Occipital lobe (tissue), 2 donors: ENCODE measurements around the gene RBBP7. TPM values are rescaled to one million over a fixed set of nuclear protein-coding genes. Genes with fewer than 3 reads are reported as not detected.

ENCODE experiments used
- DNase-seq: peaks from one replicate; lab custom pipeline; 2025; lab: John Stamatoyannopoulos, UW
- total RNA-seq: library from RNA; depleted of rRNA; stranded (reverse); fragments of >200 nt; gene quantifications from one replicate; pipeline ENCODE4 v1.2.3, GENCODE V29; 2014

The RBBP7 gene
- 60.8 TPM for total RNA-seq

DNA sequence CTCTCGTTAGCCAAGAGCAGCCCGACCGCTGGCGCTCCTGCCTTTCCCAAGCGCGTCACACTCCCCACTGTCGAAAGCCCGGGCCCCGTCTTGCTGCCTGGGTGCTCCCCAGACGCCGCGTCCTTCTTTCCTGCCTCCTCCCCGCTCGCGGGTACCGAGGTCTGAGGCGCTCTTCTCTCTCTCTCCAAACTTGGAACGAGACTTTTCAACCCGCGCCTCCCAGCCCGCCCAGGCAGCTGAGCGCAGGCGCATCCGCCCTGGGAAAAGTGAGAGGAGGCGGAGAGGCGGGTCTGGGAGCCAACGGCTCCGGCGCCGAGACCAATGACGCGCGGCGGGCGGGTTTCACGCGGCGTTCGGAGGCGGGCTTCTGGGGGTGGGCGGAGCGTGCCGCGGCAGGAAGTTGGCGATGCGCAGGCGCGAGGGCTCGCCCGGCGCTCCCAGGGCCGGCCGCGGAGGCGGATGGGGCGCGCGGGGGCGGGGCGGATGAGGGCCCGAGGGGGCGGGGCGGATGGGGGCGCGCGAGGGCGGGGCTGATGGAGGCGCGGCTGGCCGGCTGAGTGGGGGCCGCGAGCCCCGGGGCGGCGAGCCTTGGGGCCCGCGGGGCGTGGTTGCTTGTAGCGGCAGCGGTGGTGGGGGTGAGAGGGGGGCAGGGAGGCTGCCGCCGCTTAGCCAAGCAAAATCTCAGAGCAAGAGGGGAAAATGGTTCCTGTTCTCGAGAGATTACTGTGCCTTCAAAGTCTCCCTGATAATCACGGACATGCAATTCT is at the start of gene RBBP7:
Gene RBBP7, minus strand, starts transcription at position 268 of the 767 bp plus-strand sequence. CDS start 309 bp downstream, outside the sequence.
- peak; percentile 86 for DNase-seq

DNA sequence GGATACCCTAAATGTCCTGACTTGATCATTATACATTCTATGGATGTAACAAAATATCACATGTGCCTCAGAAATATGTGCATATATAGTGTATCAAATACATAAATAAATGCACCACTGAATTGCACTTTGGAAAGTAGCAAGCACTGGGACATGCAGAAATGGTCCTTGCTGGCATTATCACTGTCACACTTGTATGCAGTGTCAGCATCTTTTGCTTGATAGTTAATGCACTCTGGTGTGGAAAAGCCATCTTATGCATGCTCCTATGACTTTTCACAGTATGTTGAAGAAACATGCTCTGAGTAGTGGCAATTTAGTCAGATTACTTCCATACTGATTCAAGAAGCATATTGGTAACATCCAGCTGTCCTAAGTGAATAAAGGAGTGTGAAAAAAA is 48.8 kb upstream of the RBBP7 start:
- DNase-seq: no peak

DNA sequence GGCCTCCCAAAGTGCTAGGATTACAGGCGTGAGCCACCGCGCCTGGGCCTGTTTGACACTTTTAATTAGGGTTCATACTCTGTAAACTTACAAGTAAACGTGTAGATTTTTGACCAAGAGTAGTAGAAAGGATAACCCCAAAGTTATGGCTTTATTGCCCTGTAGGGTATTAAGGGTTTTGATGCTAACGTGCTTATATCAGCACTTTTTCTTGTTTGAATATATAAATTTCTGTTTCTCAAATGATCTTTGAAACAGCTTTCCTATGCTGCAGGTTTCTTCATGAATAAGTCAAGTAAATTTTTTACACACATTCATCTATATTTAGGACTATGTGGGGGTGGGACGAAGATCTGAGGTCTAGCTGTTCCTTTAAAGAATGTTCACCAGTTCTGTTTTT is 47.0 kb upstream of the RBBP7 start:
- DNase-seq: no peak

GRCh38 chrX:16916561-16916960 is 46.4 kb upstream of the RBBP7 start:
- DNase-seq: no peak

GRCh38 chrX:16914058-16914457 is 43.9 kb upstream of the RBBP7 start:
- no peak for DNase-seq

DNA sequence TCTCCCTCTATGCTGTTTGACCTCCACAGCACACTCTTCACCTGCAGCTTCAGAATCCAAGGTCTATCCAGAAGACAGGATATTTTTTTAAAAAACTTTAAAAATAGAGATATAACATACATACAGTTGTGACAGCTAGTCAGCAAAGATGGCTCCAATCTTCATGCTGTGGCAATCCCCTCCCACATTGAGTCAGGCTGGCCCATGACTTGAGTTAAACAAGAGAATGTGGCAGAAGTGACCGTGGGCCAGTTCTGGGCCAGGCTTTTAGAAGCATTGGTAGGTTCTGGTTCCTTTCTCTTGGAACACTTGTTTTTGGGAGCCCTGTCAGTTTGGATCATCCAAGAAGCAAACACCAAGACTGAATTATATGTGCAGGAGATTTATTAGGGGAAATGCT is 40.2 kb upstream of the RBBP7 start:
- no peak for DNase-seq

GRCh38 chrX:16903274-16904022 is 33.3 kb upstream of the RBBP7 start:
- DNase-seq: no peak

DNA sequence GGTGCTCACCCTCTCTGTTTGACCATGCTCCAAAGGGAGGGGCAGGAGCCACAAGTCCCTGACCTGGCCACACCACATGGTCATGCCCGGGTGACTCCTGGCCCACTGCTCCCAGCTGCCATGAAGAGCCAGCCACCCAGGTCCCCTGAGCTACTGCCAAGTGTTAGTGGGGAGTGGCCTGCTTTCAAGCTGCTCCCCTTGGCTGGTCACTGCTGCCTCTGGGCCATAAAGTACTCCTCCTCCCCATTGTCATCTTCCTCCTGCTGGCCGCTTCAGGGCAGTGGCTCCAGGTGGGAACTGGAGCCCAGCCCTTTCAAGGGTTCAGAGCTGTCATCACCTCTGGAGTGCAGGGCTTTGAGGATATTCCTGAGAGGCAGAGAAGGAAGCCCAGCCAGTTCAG is 27.3 kb upstream of the RBBP7 start:
- no peak for DNase-seq

DNA sequence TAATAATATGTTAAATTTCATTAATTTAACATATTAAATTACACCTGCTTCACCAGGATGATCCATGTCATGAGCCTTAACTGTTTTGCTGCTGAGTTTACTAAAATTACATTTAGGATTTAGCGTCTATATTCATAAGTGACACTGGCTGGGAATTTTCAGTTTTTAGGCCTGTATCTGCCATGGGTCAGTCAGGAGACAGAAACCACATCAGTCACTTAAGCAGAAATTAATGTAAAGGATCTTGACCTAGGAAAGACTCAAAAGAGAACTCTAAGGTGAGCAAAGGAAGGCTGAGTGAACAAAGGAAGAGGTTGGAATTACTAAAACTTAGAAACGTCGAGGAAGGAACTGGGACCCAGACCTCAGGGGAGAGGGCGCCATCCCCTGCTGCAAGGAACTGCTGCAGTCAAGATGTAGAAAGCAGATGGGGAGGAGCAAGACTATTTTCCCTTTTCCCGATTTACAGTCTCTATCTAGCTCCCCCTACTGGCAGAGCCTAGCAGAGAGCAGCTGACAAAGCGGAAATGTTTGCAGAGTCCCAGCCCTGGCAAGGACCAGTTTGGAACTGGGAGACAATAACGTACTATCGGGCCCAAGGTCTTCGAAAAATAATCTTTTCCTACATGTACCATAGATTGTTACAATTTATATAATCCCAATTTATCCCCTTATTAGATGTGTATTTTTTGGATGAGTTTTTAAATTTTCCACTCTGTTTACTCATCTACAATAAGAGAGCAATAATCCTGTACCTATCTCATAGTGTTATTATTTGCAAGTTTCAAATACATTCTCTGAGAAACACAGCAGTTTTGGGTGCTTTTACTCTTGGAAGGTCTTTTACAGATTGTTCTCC is 22.6 kb upstream of the RBBP7 start:
- DNase-seq: peak; percentile 36

DNA sequence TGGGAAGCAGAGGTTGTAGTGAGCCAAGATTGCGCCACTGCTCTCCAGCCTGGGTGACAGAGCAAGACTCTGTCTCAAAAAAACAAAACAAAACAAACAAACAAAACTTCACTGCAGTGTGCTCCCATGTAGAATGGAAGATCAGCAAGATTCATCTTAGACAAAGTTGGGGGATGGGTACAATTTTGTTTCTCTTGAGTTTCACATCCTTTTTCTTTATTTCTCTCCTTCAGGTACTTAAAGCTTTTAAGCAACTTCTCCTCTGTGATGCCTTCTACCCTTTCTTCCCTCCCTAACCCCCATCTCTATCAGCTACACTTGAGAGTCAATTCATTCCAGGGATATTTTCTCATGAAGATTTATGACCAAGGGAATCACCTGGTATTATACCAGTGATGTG is 15.5 kb upstream of the RBBP7 start:
- no peak for DNase-seq

DNA sequence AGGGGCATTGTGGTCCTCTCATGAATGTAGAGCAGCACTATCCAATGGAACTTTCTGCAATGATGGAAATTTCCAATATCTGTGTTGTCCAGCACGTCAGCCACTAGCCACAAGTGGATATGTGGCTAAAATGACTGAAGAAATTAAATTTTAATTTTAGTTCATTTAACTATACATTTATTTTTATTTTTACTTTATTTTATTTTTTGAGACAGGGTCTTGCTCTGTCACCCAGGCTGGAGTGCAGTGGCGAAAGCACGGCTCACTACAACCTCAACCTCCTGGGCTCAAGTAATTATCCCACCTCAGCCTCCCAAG is 13.3 kb upstream of the RBBP7 start:
- no peak for DNase-seq

DNA sequence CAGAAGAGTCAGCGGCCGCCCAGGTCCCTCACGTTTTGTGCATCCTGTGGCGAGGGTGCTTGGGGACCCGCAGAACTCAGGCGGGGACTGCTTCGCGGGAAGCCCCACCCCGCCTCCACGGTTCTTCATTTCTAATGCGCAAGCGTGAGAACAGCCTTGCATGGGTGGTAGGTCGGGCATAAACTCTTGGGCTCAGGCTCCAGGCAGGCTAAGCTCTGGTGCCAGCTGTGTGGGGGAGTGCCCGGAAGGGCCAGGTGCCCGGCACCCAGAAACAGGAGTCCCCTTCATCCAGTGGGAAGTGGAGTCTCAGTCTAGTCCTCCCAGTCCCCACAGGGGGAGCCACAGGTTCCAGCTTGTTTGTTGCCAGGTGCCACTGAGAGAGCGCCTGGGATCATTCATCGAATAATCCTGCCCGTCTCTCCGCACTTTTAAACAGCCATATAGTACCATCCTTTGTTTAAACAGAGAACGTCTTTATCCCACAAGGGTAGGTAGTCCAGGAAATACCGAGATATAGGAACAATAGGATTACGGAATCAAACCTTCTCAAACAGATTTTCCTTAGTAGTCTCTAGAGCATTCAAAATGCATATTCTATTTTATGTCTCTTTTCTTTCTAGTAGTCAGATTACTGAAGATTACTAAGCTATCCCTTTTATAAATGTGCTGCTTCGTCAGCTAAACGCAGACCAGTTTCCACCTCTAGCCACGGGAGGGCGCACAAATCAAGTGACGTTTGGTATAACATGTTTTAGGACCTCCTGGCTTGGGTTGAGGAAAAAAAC is 12.7 kb upstream of the RBBP7 start:
- DNase-seq: peak; percentile 22

GRCh38 chrX:16882169-16882568 is 12.0 kb upstream of the RBBP7 start:
- peak; percentile 12 for DNase-seq

DNA sequence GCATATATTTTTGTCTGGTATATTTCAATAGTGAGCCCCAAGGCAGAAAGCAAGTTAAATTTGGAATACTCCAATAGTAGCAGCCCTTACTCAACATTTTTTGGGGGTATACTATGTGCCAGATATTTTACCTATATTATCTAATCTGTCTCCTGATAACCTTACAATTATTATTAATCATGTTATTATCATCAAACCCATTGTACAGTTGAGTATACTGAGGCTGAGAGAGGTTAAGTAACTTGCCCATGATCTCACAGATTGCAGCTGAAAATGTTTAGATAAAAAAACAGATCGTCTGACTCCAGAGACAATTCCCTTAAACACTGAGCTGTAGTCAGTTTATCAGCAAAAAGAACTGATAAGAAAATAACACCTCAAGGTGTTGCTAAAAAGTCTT is 6.5 kb upstream of the RBBP7 start:
- no peak for DNase-seq

- DNase-seq: no peak
Measured at GRCh38 chrX:16874458-16875095, 4.4 kb upstream of the RBBP7 start.

- no peak for DNase-seq
Measured at GRCh38 chrX:16873106-16873505, 2.9 kb upstream of the RBBP7 start.

DNA sequence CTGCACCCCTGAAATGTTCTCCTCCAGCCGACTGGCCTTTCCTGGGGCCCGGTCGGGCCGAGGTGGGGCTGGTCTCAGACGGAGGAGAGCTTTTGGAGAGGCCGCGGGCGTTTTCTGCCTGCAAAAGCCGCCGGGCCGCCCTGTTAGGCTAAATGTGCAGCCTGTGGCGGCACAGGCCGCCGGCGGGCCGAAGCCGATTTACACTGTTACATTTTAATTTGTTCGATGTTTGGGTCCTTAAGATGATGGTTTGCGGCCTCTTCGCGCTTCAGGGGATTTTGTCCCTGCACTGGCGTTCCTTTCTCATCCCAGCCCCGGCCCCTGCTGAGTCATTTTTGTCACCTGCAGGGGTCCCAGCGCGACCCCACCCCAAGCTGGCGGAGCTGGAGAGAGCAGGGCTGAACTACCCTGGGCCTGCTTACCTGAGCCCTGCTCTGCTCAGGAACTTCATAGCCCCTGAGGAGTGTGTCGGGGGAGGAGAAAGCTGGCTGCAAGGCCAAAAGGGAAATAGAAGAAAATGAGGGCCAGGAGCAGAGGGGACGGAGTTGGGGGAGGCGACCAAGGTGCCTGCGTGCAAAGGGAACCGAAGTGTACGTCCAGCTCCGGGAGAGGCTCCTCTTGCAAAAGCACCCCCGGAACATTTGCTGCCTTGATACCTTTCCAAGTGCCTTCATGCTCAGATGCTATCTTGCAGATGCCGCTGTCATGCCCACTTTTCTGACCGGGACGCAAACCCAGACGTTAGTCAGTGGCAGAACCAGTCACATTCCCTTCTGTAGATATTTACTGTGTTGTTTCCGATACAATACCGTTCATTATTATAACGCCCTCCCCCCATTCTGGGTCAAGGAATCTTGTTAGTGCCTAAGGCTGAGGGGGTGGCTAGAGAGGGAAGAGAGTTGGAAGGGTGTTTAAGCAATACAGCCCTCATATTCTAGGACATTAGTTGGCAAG is 977 bp upstream of the RBBP7 start:
- DNase-seq: peak; percentile 30

- DNase-seq: no peak
Measured at GRCh38 chrX:16869393-16870094, 618 bp downstream of the RBBP7 start.

DNA sequence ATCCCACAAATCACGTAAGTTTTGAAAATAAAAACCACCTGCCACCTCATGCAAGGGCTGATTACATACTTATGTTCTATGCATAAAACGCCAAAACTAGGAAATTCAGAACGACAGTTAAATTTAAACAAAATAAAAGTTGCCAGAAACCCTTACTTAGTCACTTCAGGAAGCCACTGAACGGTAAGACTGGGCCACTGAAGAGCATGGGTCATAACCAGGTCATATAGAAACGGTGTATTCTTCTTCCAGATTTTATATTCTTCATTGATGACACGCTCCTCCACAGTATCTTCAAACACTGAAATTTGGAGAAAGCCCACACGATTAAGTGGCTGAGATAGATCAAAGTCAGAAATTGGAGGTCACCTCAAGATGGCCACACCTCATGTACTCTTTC is 1.2 kb downstream of the RBBP7 start:
- DNase-seq: no peak
